Gastrocnemius medialis (tissue), 4 donors: ENCODE measurements around the gene IGFBP2.

Experiments used
- CTCF ChIP-seq, 5 experiments: fragments of 450-650 bp in 3 of 5; fragments of 200-600 bp in 2 of 5; sonication (generic) in 2 of 5; IDR thresholded peaks in 4 of 5; conservative IDR thresholded peaks in 1 of 5; 1 replicate in 4 of 5; 2 replicates in 1 of 5; pipeline ENCODE4 v1.5.1; 2016 to 2019; ENCODE audit warnings: antibody characterized with exemption in 5 of 5, mild to moderate bottlenecking in 3 of 5, moderate library complexity in 3 of 5
- POLR2A ChIP-seq, 2 donors: fragments of 450-650 bp; IDR thresholded peaks; one replicate each; pipeline ENCODE4 v1.6.1; 2017; ENCODE audit warnings: antibody characterized with exemption in 2 of 2, mild to moderate bottlenecking in 2 of 2, moderate library complexity in 2 of 2

GRCh38 chr2:216629784-216630183 lies 3.4 kb upstream of the IGFBP2 start:
- TF ChIP-seq CTCF (IDR thresholded peaks at IDR 0.05 in 4 of 5, conservative IDR thresholded peaks at IDR 0.05 in 1 of 5), result no peak
- TF ChIP-seq POLR2A (IDR thresholded peaks at IDR 0.05), result no peak
